Peyer's patch (tissue), 4 donors: ENCODE data around the gene CHMP1A. TPM values are rescaled to one million over a fixed set of nuclear protein-coding genes. Genes with fewer than 3 reads are reported as not detected.

Experiments used
- DNase-seq, 3 donors: peaks; one replicate each; pipeline ENCODE4 v3.0.0-alpha.2; 2017 to 2019
- H3K27ac ChIP-seq, 4 donors: fragments of 200-600 bp; sonication (generic); one replicate each; pipeline ENCODE4 v1.5.1; 2016 to 2019
- H3K27me3 ChIP-seq, 2 donors: fragments of 200-600 bp; sonication (generic); one replicate each; pipeline ENCODE4 v1.5.1; 2019
- H3K36me3 ChIP-seq, 3 donors: fragments of 200-600 bp; sonication (generic); one replicate each; pipeline ENCODE4 v1.5.1; 2016 to 2019
- H3K4me1 ChIP-seq, 4 donors: fragments of 200-600 bp; sonication (generic); one replicate each; pipeline ENCODE4 v1.5.1; 2016 to 2019
- H3K4me3 ChIP-seq, 4 donors: fragments of 200-600 bp; sonication (generic); 1 replicate in 3 of 4; 2 replicates in 1 of 4; pipeline ENCODE4 v1.5.1; 2016 to 2019; ENCODE audit warnings: mild to moderate bottlenecking in 1 of 4
- H3K9me3 ChIP-seq, 4 donors: fragments of 200-600 bp; sonication (generic); one replicate each; pipeline ENCODE4 v1.5.1; 2016 to 2019; ENCODE audit warnings: mild to moderate bottlenecking in 1 of 4
- POLR2A ChIP-seq, 2 donors: fragments of 450-650 bp; IDR thresholded peaks; one replicate each; pipeline ENCODE4 v1.5.1; 2017; ENCODE audit warnings: antibody characterized with exemption in 2 of 2, mild to moderate bottlenecking in 2 of 2, moderate library complexity in 2 of 2
- total RNA-seq, 4 donors: library from RNA; depleted of rRNA; stranded (reverse); fragments of >200 nt; gene quantifications; one replicate each; pipeline ENCODE4 v1.1.0, GENCODE V29; 2016
- TF ChIP-seq, protein P1 (sequence below), 6 experiments: fragments of 450-650 bp in 4 of 6; fragments of 200-600 bp in 2 of 6; sonication (generic) in 1 of 6; IDR thresholded peaks; one replicate each; pipeline ENCODE4 v1.5.1; 2017 to 2019; ENCODE audit warnings: antibody characterized with exemption in 6 of 6, mild to moderate bottlenecking in 3 of 6, moderate library complexity in 1 of 6

CHMP1A gene
- total RNA-seq, 4 donors from 2014 or later = 88.3 to 246 (median 196) TPM

GRCh38 chr16:89688395-89688794 lies 30.9 kb upstream of the CHMP1A start:
- Histone ChIP-seq H3K27ac (peak overlapping the region in 2 of 4 donors; percentile 41 to 93), H3K9me3 (no peaks in the 10 kb centered on the region), H3K27me3 (no peaks in the 10 kb centered on the region), H3K36me3 (peaks cover 0 to 38% (median 3%) of the 10 kb centered on the region in 3 donors), H3K4me3 (no peak overlapping the region), H3K4me1 (peaks cover 3 to 16% (median 8%) of the 10 kb centered on the region in 4 donors)
- TF ChIP-seq POLR2A (IDR thresholded peaks at IDR 0.05) = no peak
- TF ChIP-seq, protein P1, sequence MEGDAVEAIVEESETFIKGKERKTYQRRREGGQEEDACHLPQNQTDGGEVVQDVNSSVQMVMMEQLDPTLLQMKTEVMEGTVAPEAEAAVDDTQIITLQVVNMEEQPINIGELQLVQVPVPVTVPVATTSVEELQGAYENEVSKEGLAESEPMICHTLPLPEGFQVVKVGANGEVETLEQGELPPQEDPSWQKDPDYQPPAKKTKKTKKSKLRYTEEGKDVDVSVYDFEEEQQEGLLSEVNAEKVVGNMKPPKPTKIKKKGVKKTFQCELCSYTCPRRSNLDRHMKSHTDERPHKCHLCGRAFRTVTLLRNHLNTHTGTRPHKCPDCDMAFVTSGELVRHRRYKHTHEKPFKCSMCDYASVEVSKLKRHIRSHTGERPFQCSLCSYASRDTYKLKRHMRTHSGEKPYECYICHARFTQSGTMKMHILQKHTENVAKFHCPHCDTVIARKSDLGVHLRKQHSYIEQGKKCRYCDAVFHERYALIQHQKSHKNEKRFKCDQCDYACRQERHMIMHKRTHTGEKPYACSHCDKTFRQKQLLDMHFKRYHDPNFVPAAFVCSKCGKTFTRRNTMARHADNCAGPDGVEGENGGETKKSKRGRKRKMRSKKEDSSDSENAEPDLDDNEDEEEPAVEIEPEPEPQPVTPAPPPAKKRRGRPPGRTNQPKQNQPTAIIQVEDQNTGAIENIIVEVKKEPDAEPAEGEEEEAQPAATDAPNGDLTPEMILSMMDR (IDR thresholded peaks at IDR 0.05) = no peak
- no peak for DNase-seq

DNA sequence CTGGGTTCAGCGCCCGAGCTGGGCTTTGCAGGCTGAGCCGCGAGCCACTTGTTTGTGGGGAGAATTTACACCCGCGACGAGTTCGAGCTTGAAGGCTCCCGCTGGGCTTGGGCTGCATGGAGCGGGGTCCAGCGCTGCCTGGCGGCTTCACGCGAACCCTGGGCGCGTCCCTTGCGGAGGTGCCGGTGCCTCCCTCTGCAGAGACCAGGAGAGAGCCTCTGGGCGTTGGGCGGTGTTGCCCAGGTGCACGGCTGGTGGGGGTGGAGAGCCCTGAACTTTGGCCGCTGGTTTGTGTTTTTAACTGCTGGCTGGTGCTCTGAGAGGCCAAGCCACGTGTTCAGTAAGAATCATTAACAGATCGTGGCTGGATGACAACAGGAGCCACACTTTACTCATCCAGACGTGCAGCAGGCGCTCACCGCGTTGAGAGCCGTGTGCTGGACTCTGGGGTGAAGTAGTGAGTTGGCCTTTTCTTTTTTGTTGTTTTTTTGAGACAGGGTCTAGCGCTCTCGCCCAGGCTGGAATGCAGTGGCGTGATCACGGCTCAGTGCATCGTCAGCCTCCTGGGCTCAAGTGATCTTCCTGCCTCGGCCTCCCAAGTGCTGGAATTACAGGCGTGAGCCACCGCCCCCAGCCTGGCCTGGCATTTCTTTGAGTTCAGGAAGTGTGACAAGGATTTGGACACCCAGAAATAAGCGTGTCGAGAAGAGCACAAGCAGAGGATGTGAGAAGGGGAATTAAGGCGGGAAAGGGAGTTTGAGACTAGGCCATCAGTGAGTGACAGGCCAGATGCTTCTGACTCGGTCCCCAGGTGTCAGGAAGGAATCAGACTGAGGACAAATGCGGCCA lies 29.8 kb upstream of the CHMP1A start:
- H3K36me3 ChIP-seq = peaks cover 0 to 27% (median 3%) of the 10 kb centered on the region in 3 donors
- TF ChIP-seq, protein P1 (IDR thresholded peaks at IDR 0.05) = peak in 2 of 6 experiments; percentile 2 to 9
- peak; percentile 90 to 92 for TF ChIP-seq POLR2A (IDR thresholded peaks at IDR 0.05)
- H3K4me3 ChIP-seq = peak overlapping the region; percentile 76 to 88 (median 81)

GRCh38 chr16:89686520-89687091 lies 29.1 kb upstream of the CHMP1A start, which contains the start of gene CDK10:
Gene CDK10 (plus strand): TSS chr16:89686689. CDS start chr16:89686711, 22 bp downstream.
- Histone ChIP-seq H3K9me3 (no peaks in the 10 kb centered on the region), H3K27ac (peak within 1 kb of the TSS; percentile 82 to 93 (median 90)), H3K4me1 (peaks cover 3 to 16% (median 8%) of the 10 kb centered on the region in 4 donors), H3K4me3 (peak within 1 kb of the TSS; percentile 76 to 88 (median 81)), H3K36me3 (peaks cover 0 to 20% (median 3%) of the 10 kb centered on the region in 3 donors), H3K27me3 (no peaks in the 10 kb centered on the region)
- DNase-seq = peak; percentile 74 to 95 (median 95)
- TF ChIP-seq, protein P1 (IDR thresholded peaks at IDR 0.05) = no peak
- TF ChIP-seq POLR2A (IDR thresholded peaks at IDR 0.05) = peak; percentile 43 to 80

More for the DNA sequence above, 29.8 kb upstream of the CHMP1A start:
- no peaks in the 10 kb centered on the region for H3K9me3 ChIP-seq
- peaks cover 3 to 16% (median 8%) of the 10 kb centered on the region in 4 donors for H3K4me1 ChIP-seq
- peak overlapping the region; percentile 82 to 93 (median 90) for H3K27ac ChIP-seq
- H3K27me3 ChIP-seq = no peaks in the 10 kb centered on the region
- peak in 2 of 3 donors; percentile 90 to 93 for DNase-seq

DNA sequence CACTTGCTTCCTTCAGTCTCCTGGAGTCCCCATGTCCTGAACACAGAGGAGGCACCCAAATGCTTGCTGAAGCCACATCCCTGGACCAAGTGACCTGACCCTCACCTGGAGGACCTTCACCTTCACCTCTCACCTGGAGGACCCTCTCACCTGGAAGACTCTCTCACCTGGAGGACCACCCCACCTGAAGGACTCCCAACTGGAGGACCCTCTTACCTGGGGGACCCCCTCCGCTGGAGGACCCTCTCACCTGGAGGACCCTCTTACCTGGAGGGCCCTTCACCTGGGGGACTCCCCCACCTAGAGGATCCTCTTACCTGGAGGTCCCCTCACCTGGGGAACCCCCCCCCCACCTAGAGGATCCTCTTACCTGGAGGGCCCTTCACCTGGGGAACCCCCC lies 28.4 kb upstream of the CHMP1A start:
- TF ChIP-seq POLR2A (IDR thresholded peaks at IDR 0.05) = no peak
- TF ChIP-seq, protein P1 (IDR thresholded peaks at IDR 0.05) = no peak
- Histone ChIP-seq H3K4me3 (peak overlapping the region in 1 of 4 donors; percentile 88), H3K27me3 (no peaks in the 10 kb centered on the region), H3K36me3 (peaks cover 0 to 14% (median 3%) of the 10 kb centered on the region in 3 donors), H3K9me3 (no peaks in the 10 kb centered on the region), H3K4me1 (peaks cover 3 to 16% (median 8%) of the 10 kb centered on the region in 4 donors), H3K27ac (no peak overlapping the region)
- no peak for DNase-seq

GRCh38 chr16:89678258-89678657 lies 20.8 kb upstream of the CHMP1A start:
- Histone ChIP-seq H3K27ac (no peak overlapping the region), H3K9me3 (no peaks in the 10 kb centered on the region), H3K4me3 (no peak overlapping the region), H3K27me3 (no peaks in the 10 kb centered on the region), H3K4me1 (no peaks in the 10 kb centered on the region), H3K36me3 (no peaks in the 10 kb centered on the region)
- no peak for DNase-seq
- TF ChIP-seq POLR2A (IDR thresholded peaks at IDR 0.05) = no peak
- TF ChIP-seq, protein P1 (IDR thresholded peaks at IDR 0.05) = no peak
